C1 segment of cervical spinal cord (tissue), 14 donors: Measurements from ENCODE around the gene OR6K3.

Experiments
- DNase-seq, 14 donors: peaks; one replicate each; lab custom pipeline; 2025; lab: John Stamatoyannopoulos, UW

OR6K3 gene

DNA sequence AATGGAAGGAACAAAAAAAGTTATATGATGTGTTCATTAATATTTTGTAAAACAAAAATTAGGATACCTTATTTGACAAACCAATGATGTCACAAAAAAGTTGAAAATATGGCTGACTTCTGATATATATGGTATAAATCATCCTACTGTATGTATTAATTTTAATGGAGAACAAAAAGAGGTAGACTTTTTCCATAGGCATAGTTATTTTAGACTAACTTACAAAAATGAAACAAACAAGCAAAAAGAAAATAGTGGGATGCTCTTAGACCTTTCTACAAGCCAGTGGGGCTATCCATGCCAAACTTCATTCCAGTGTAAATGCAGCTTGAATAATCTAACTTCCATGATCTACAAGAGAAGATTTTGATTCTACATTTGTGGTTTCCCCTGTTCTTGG lies 33.5 kb downstream of the OR6K3 start:
- no peak for DNase-seq

- no peak for DNase-seq
Measured at GRCh38 chr1:158686111-158687009, 34.2 kb downstream of the OR6K3 start, which contains the start of gene SPTA1. TSS of gene SPTA1 (minus strand) at chr1:158686715. CDS start at chr1:158686517, 198 bp downstream.

DNA sequence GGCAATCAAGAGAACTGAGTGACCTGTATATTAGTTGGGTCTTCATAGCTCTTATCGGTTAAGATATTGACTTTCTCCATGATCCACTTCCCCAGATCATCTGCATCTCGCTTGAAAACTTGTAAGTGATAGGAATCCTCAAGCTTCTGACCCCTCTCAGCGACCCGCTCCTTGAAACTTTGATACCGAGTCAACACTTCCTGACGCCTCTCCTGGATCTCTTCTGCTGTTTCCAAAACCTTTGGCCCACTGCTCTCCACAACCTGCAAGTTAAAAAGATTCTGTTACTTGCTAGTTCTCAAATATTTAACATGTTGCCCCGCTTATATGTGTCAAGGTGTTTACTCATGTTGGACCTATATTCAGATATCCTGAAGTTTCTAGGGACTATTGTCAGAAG lies 35.4 kb downstream of the OR6K3 start:
- no peak for DNase-seq

GRCh38 chr1:158681606-158682005 lies 38.9 kb downstream of the OR6K3 start:
- no peak for DNase-seq

DNA sequence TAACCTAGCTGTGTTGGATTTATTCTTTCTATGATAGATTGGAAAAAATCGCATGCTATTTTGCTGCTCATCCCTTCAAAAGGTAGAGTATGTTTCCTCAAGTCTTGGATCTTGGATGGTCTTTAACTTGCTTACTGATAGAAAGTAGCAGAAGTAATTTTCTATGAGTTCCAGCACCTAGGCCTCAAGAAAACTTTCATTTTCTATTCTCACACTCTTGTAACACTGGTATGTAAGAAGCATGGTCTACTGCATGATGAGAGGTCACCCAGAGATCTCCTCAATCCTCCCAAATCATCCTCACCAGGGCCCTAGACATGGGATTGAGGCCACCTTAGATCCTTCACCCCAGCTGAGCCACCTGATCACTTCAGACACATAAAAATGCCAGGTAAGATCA lies 41.2 kb downstream of the OR6K3 start:
- DNase-seq, result no peak

GRCh38 chr1:158675563-158676323 lies 44.8 kb downstream of the OR6K3 start:
- DNase-seq, result no peak

DNA sequence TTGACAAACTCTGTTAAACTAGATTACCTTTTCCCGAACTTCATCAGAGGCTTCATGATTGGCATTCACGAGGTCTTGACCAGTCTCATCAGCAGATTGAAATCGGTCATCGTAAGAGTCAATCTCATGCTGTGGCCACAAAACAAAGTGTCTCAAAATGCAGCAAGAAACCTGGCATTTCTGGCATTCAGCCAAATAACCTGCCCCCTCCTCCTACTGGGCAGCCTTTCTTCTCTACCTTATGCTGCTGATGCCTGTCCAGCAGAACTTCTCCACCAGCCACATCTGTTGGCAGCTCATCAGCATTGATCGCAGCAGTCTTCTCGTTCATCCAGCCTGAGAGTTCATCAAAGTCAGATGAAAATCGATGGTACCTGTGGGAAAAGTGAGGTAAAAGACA lies 46.2 kb downstream of the OR6K3 start:
- no peak for DNase-seq
